Progenitor cell of endocrine pancreas (in vitro differentiated cells): ENCODE data around the gene CHID1. TPM values are rescaled to one million over a fixed set of nuclear protein-coding genes. Genes with fewer than 3 reads are reported as not detected.

Source experiments
- DNase-seq: peaks from one replicate; pipeline ENCODE4 v3.0.0; 2021; ENCODE audit warnings: low spot score; ENCODE audit not compliant: unreplicated experiment
- H3K27ac Mint-ChIP-seq: 2 replicates; pipeline ENCODE4 v1.8.0; 2021; ENCODE audit warnings: mild to moderate bottlenecking, moderate library complexity, mixed read lengths
- H3K27me3 Mint-ChIP-seq: 2 replicates; pipeline ENCODE4 v1.8.0; 2021; ENCODE audit warnings: mixed read lengths
- H3K36me3 Mint-ChIP-seq: 2 replicates; pipeline ENCODE4 v1.8.0; 2022; ENCODE audit warnings: mixed read lengths; ENCODE audit not compliant: insufficient read depth
- H3K4me1 Mint-ChIP-seq: 2 replicates; pipeline ENCODE4 v1.8.0; 2021; ENCODE audit warnings: low read depth, mixed read lengths
- H3K4me3 Mint-ChIP-seq: 2 replicates; pipeline ENCODE4 v1.8.0; 2021; ENCODE audit warnings: low read depth, mild to moderate bottlenecking, moderate library complexity, mixed read lengths
- H3K9me3 Mint-ChIP-seq: 2 replicates; pipeline ENCODE4 v1.8.0; 2021; ENCODE audit warnings: low read depth, mixed read lengths
- total RNA-seq: library from RNA; stranded (reverse); gene quantifications from 2 replicates; pipeline ENCODE4 v1.2.1, GENCODE V29; 2021
- TF ChIP-seq, protein P1 (sequence below): fragments of 200-600 bp; sonication (generic); IDR thresholded peaks from one replicate; pipeline ENCODE4 v1.5.0; 2021; ENCODE audit warnings: antibody characterized with exemption, mild to moderate bottlenecking; ENCODE audit not compliant: unreplicated experiment

The CHID1 gene
- total RNA-seq, 1 donor from 2014 or later, result 87.0 TPM

DNA sequence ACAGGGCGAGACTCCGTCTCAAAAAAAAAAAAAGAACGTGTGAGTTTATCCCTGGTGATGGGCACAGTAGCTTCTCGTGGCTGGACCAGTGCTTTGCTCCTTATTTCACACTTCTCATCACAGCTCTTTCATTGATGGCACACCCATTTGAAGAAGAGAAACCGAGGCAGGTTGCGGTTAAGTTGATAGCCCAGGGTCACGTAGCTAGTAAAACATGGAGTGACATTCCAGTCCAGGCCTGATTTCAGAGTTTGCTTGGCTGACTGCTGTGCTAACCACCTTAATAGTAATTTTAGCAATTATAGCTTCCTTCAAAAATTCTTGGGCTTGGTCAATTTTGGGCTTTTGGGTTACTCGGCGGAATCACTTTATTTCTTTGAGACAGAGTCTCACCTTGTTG is 40.9 kb upstream of the CHID1 start:
- TF ChIP-seq, protein P1, sequence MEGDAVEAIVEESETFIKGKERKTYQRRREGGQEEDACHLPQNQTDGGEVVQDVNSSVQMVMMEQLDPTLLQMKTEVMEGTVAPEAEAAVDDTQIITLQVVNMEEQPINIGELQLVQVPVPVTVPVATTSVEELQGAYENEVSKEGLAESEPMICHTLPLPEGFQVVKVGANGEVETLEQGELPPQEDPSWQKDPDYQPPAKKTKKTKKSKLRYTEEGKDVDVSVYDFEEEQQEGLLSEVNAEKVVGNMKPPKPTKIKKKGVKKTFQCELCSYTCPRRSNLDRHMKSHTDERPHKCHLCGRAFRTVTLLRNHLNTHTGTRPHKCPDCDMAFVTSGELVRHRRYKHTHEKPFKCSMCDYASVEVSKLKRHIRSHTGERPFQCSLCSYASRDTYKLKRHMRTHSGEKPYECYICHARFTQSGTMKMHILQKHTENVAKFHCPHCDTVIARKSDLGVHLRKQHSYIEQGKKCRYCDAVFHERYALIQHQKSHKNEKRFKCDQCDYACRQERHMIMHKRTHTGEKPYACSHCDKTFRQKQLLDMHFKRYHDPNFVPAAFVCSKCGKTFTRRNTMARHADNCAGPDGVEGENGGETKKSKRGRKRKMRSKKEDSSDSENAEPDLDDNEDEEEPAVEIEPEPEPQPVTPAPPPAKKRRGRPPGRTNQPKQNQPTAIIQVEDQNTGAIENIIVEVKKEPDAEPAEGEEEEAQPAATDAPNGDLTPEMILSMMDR, result no peak
- Mint-ChIP-seq H3K4me3 (no peak overlapping the region), H3K36me3 (peaks cover 16% of the 10 kb centered on the region), H3K4me1 (peaks cover 48% of the 10 kb centered on the region), H3K27ac (peak overlapping the region; percentile 94), H3K9me3 (peaks cover 7% of the 10 kb centered on the region), H3K27me3 (no peaks in the 10 kb centered on the region)
- DNase-seq, result no peak

DNA sequence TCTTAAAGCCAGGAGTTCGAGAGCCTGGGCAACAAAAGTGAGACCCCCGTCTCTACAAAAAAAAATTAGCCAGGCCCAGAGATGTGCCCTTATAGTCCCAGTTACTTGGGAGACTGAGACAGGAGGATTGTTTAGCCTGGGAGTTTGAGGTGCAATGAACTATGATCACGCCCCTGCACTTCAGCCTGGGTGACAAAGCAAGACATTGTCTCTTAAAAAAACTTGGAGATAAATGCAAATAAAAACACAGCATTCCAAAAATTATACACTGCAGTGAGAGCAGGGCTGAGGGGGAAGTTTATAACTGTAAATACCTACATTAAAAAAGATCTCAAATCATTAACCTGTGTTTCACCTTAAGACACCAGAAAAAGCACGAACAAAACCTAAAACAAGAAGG is 37.1 kb upstream of the CHID1 start:
- peaks cover 19% of the 10 kb centered on the region for H3K36me3 Mint-ChIP-seq
- DNase-seq, result no peak
- no peak overlapping the region for H3K27ac Mint-ChIP-seq
- TF ChIP-seq, protein P1, result no peak
- no peaks in the 10 kb centered on the region for H3K27me3 Mint-ChIP-seq
- H3K4me3 Mint-ChIP-seq, result no peak overlapping the region
- H3K4me1 Mint-ChIP-seq, result peaks cover 38% of the 10 kb centered on the region
- H3K9me3 Mint-ChIP-seq, result peaks cover 7% of the 10 kb centered on the region

DNA sequence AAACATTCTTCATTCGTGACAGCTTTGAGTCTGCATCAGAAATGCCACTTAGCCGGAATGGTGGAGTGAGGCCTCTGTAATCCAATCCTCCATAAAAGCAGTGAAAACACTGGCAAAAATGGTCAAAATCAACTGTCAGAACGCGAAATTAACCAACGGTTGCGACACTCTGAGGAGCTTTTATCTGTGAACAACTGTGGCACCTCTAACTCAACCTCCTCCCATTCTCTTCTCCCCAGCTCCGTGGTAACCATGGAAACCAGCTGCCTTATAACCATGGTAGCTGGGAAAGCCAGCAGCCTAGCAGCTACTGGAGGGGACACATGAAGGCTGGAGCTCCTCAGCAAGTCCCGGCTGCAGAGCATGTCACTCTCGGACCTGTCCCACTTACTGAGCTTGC is 35.4 kb upstream of the CHID1 start:
- no peak overlapping the region for H3K27ac Mint-ChIP-seq
- H3K36me3 Mint-ChIP-seq, result peaks cover 19% of the 10 kb centered on the region
- H3K9me3 Mint-ChIP-seq, result peaks cover 7% of the 10 kb centered on the region
- H3K4me1 Mint-ChIP-seq, result peaks cover 36% of the 10 kb centered on the region
- TF ChIP-seq, protein P1, result no peak
- no peak for DNase-seq
- H3K4me3 Mint-ChIP-seq, result no peak overlapping the region
- no peaks in the 10 kb centered on the region for H3K27me3 Mint-ChIP-seq

DNA sequence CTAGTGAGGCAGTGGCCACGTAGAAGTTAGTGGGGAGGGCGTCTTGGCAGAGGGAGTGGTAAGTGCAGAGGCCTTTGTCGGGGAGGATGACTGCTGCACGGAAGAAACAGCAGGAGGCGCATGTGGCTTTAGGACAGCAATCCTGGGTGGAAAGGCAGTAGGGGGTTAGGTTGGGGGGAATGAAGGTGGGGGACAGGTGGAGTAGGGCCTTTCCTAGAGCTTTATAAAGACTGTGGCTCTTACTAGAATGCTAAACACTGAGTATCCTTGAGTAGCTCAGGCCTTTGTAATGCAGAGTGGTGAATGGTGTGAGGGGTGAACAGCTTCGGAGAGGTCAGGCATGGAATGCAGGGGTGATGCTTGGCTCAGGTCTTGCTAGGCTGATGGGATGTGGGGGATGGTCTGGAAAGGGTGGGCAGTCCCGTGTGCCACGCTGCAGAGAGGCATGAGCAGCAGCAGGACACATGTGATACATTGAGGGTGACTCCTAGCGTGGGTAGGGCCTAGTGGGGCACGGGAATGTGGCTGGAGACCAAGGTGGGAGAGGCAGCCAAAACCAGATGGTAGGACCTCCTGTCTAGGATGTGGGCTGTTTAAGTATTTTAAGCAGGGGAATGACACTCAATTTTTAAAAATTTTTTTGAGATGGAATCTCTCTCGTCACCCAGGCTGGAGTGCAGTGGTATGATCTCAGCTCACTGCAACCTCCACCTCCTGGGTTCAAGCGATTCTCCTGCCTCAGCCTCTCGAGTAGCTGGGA is 34.3 kb upstream of the CHID1 start:
- Mint-ChIP-seq H3K27ac (peak overlapping the region; percentile 24), H3K4me1 (peaks cover 44% of the 10 kb centered on the region), H3K9me3 (peaks cover 6% of the 10 kb centered on the region), H3K4me3 (peak overlapping the region; percentile 30), H3K36me3 (peaks cover 19% of the 10 kb centered on the region), H3K27me3 (no peaks in the 10 kb centered on the region)
- DNase-seq, result no peak
- TF ChIP-seq, protein P1, result peak; percentile 19

DNA sequence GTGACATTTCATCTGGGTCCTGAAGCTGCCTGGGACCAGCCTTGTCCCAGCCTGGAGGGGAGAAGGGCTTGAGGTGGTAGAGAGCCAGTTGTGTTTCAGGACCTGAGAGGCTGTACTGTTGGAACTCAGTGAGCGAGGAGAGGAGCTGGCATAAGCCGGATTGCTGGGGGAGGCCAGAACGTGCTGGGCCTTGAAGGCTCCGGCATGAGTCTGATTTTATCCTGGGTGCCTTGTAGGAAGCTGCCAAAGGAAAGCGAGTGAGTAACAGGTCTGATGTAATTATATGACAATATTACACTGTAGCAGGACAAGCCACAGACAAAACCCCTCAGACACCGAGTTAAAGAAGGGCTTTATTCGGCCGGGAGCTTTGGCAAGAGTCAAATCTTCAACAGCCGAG is 32.2 kb upstream of the CHID1 start:
- H3K4me3 Mint-ChIP-seq, result no peak overlapping the region

More for the DNA sequence above, 32.2 kb upstream of the CHID1 start:
- TF ChIP-seq, protein P1, result no peak
- peaks cover 1% of the 10 kb centered on the region for H3K9me3 Mint-ChIP-seq
- H3K4me1 Mint-ChIP-seq, result peaks cover 42% of the 10 kb centered on the region
- no peak for DNase-seq
- H3K36me3 Mint-ChIP-seq, result peaks cover 6% of the 10 kb centered on the region
- H3K27ac Mint-ChIP-seq, result peak overlapping the region; percentile 63
- H3K27me3 Mint-ChIP-seq, result no peaks in the 10 kb centered on the region
